Measurements from ENCODE around the gene GLTP. TPM values are rescaled to one million over a fixed set of nuclear protein-coding genes. Genes with fewer than 3 reads are reported as not detected.

Gene GLTP
- total and polyA plus RNA-seq, 3 donors from 2014 or later, result 20.0 to 27.1 (median 23.1) TPM

DNA sequence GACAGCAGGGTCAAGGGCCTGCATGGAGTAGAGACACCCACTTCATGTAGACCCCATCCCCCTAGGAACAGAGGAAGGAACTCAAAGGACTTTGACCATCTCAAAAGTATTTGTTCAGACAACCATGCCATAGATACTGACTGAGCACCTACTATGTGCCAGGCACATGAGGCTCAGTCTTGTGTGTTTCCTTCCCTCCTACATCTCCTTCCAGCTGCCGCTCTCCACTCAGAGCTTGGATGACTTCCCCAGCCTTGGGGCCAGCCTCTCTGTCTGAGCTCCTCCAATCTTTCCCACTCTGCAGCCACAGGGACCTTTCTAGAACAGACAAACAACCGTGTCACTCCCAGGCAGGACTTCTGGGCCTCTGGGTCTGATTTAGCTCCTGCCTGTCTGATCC lies 49.6 kb downstream of the GLTP start:
- 81 to 87% methylated on average over 2 of the region's 2 CpGs for WGBS, 2 donors
- no peaks in the 10 kb centered on the region for H3K4me1 ChIP-seq
- no peak for TF ChIP-seq POLR2A (IDR thresholded peaks at IDR 0.05)
- TF ChIP-seq, protein P1, sequence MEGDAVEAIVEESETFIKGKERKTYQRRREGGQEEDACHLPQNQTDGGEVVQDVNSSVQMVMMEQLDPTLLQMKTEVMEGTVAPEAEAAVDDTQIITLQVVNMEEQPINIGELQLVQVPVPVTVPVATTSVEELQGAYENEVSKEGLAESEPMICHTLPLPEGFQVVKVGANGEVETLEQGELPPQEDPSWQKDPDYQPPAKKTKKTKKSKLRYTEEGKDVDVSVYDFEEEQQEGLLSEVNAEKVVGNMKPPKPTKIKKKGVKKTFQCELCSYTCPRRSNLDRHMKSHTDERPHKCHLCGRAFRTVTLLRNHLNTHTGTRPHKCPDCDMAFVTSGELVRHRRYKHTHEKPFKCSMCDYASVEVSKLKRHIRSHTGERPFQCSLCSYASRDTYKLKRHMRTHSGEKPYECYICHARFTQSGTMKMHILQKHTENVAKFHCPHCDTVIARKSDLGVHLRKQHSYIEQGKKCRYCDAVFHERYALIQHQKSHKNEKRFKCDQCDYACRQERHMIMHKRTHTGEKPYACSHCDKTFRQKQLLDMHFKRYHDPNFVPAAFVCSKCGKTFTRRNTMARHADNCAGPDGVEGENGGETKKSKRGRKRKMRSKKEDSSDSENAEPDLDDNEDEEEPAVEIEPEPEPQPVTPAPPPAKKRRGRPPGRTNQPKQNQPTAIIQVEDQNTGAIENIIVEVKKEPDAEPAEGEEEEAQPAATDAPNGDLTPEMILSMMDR (IDR thresholded peaks at IDR 0.05), result no peak
- DNase-seq, result no peak
- intact Hi-C loops (cut with DNase I; ENCODE audit: low total_unique reads), result no loop called here
- no peaks in the 10 kb centered on the region for H3K27me3 ChIP-seq
- H3K27ac ChIP-seq, result no peak overlapping the region
- H3K36me3 ChIP-seq (ENCODE audit: low read depth, missing control alignments), result no peaks in the 10 kb centered on the region
- no peaks in the 10 kb centered on the region for H3K9me3 ChIP-seq
- no peak overlapping the region for H3K4me3 ChIP-seq

DNA sequence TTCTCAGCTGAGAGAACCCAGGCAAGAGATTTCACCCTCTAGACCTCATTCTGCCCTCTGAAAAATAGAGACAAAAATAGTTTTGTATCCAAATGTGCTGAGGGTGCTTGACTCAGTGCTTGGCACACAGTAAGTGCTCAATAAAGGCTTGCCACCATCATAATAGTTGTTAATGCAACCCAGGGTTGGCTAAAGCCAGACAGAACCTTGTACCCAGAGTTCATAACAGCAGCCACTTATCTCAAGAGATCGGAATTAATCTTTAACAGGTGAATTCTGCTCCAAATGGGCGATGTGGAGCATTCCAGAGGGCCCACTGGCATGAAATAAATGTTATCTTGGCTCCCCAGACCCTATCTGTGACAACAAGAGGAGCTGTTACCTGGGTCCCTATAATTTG lies 50.1 kb downstream of the GLTP start:
- Histone ChIP-seq H3K4me1 (no peaks in the 10 kb centered on the region), H3K27ac (no peak overlapping the region), H3K27me3 (no peaks in the 10 kb centered on the region), H3K36me3 (ENCODE audit: low read depth, missing control alignments) (no peaks in the 10 kb centered on the region), H3K9me3 (no peaks in the 10 kb centered on the region), H3K4me3 (no peak overlapping the region)
- intact Hi-C loops (cut with DNase I; ENCODE audit: low total_unique reads), result no loop called here
- TF ChIP-seq, protein P1 (IDR thresholded peaks at IDR 0.05), result no peak
- no peak for TF ChIP-seq POLR2A (IDR thresholded peaks at IDR 0.05)
- no peak for DNase-seq
- WGBS, 2 donors, result 93 to 95% methylated on average over 2 of the region's 2 CpGs

DNA sequence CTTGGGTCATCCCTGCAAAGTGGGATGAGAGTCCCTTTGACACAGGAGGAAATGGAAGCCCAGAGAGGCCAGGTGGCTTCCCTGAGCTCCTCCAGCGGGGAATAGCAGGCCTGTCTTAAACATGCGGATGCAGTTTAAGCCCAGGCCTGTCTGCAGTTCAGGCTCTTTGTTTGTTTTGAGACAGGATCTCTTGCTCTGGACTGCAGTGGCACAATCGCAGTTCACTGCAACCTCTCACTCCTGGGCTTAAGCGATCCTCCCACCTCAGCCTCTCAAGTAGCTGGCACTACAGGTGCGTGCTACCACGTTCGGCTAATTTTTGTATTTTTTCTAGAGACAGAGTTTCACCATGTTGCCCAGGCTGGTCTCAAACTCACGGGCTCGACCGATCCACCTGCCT lies 50.7 kb downstream of the GLTP start:
- 91 to 93% methylated on average over 10 of the region's 10 CpGs for WGBS, 2 donors
- Histone ChIP-seq H3K27me3 (no peaks in the 10 kb centered on the region), H3K4me1 (no peaks in the 10 kb centered on the region), H3K4me3 (no peak overlapping the region), H3K27ac (no peak overlapping the region), H3K36me3 (ENCODE audit: low read depth, missing control alignments) (no peaks in the 10 kb centered on the region), H3K9me3 (no peaks in the 10 kb centered on the region)
- intact Hi-C loops (cut with DNase I; ENCODE audit: low total_unique reads), result no loop called here
- TF ChIP-seq POLR2A (IDR thresholded peaks at IDR 0.05), result no peak
- TF ChIP-seq, protein P1 (IDR thresholded peaks at IDR 0.05), result no peak
- DNase-seq, result no peak

DNA sequence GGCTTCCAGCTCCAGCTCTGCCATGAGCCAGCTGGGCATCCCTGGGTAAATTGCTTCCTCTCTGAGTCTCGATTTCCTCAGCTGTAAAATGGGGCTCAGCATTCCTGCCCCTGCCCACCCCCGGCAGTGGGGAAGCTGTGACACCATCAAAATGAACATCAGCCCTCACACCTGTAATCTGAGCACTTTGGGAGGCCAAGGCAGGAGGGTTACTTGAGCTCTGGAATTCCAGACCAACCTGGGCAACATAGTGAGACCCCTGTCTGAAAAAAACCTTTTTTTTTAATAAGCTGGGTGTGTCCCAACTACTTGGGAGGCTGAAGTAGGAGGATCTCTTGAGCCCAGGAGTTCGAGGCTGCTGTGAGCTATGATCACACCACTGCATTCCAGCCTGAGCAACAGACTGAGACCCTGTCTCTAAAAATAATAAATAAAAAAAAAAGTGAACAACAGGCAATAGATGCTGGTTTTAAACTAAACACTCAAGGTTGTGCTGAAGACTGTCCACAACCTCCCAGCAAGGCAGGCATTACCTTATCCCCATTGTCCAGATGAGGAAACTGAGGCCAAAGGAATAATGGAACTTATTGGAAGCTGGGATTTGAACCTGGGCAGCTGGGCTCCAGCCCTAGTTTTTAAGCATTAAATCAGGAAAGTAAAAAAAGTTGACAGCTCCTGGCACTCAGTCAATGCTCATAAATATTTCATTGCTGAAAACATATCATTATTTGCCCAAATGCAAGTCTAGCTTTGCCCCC lies 51.4 kb downstream of the GLTP start:
- TF ChIP-seq, protein P1 (IDR thresholded peaks at IDR 0.05), result no peak
- TF ChIP-seq POLR2A (IDR thresholded peaks at IDR 0.05), result no peak
- no peaks in the 10 kb centered on the region for H3K9me3 ChIP-seq
- H3K4me1 ChIP-seq, result no peaks in the 10 kb centered on the region
- WGBS, 2 donors, result 74 to 93% methylated on average over 2 to 3 of the region's 3 CpGs
- no peak overlapping the region for H3K4me3 ChIP-seq
- intact Hi-C loops (cut with DNase I; ENCODE audit: low total_unique reads), result no loop called here
- H3K36me3 ChIP-seq (ENCODE audit: low read depth, missing control alignments), result no peaks in the 10 kb centered on the region
- H3K27ac ChIP-seq, result no peak overlapping the region
- DNase-seq, result no peak
- H3K27me3 ChIP-seq, result no peaks in the 10 kb centered on the region
